Brain microvascular endothelial cell (primary cell): ENCODE measurements around the gene CDK5R2.

ENCODE experiments used
- DNase-seq: peaks from one replicate; pipeline ENCODE4 v3.0.0-alpha.2; 2020
- H3K27ac ChIP-seq: fragments of 250-450 bp; sonication (Bioruptor Pico); 2 replicates; pipeline ENCODE4 v1.5.1; 2020; ENCODE audit warnings: mild to moderate bottlenecking, moderate library complexity
- H3K27me3 ChIP-seq: fragments of 250-450 bp; sonication (Bioruptor Pico); replicated peaks from 2 replicates; pipeline ENCODE4 v1.5.1; 2020; ENCODE audit warnings: mild to moderate bottlenecking
- H3K36me3 ChIP-seq: fragments of 250-450 bp; sonication (Bioruptor Pico); replicated peaks from 2 replicates; pipeline ENCODE4 v1.5.1; 2020; ENCODE audit warnings: mild to moderate bottlenecking
- H3K4me3 ChIP-seq: 2 replicates; pipeline ENCODE4 v1.5.1; 2011; ENCODE audit warnings: low read depth, mild to moderate bottlenecking, control low read depth, low read length, moderate library complexity
- CTCF ChIP-seq: IDR thresholded peaks from 2 replicates; pipeline ENCODE4 v1.5.1; 2011; ENCODE audit warnings: low read depth, mild to moderate bottlenecking, moderate library complexity, low read length, control low read depth, inconsistent platforms; ENCODE audit errors: missing control alignments
- in situ Hi-C: cut with HindIII; loops from 2 replicates; pipeline ENCODE4 v1.10.0; 2017; ENCODE audit warnings: low sequenced_read_pairs, low pct_ligation_motif_present

Gene CDK5R2

GRCh38 chr2:218959141-218959731 lies at the start of gene CDK5R2:
Gene CDK5R2 (plus strand): TSS chr2:218959666. CDS start chr2:218959821, 155 bp downstream.
- in situ Hi-C loops: no loop called here
- Histone ChIP-seq H3K27ac (no peak within 1 kb of the TSS), H3K36me3 (no peaks in the 10 kb centered on the region), H3K27me3 (peaks cover 57% of the 10 kb centered on the region), H3K4me3 (peak within 1 kb of the TSS; percentile 48)
- peak; percentile 67 for DNase-seq
- TF ChIP-seq CTCF: no peak

GRCh38 chr2:218910741-218911140 lies 48.7 kb upstream of the CDK5R2 start:
- H3K36me3 ChIP-seq: no peaks in the 10 kb centered on the region
- H3K27ac ChIP-seq: no peak overlapping the region
- H3K4me3 ChIP-seq: no peak overlapping the region
- no peak for TF ChIP-seq CTCF
- in situ Hi-C loops: no loop called here
- no peaks in the 10 kb centered on the region for H3K27me3 ChIP-seq
- DNase-seq: no peak

- in situ Hi-C loops: no loop called here
Measured at GRCh38 chr2:218920504-218920903, 39.0 kb upstream of the CDK5R2 start.

GRCh38 chr2:218924757-218925156 lies 34.7 kb upstream of the CDK5R2 start:
- H3K27me3 ChIP-seq: no peaks in the 10 kb centered on the region
- H3K27ac ChIP-seq: no peak overlapping the region
- H3K36me3 ChIP-seq: no peaks in the 10 kb centered on the region
- in situ Hi-C loops: no loop called here
- no peak overlapping the region for H3K4me3 ChIP-seq
- no peak for DNase-seq
- no peak for TF ChIP-seq CTCF

More at GRCh38 chr2:218920504-218920903, 39.0 kb upstream of the CDK5R2 start:
- H3K4me3 ChIP-seq: no peak overlapping the region
- TF ChIP-seq CTCF: no peak
- no peaks in the 10 kb centered on the region for H3K36me3 ChIP-seq
- no peak for DNase-seq
- no peaks in the 10 kb centered on the region for H3K27me3 ChIP-seq
- H3K27ac ChIP-seq: no peak overlapping the region

- in situ Hi-C loops: no loop called here
- Histone ChIP-seq H3K36me3 (no peaks in the 10 kb centered on the region), H3K27ac (no peak overlapping the region), H3K27me3 (no peaks in the 10 kb centered on the region), H3K4me3 (no peak overlapping the region)
- TF ChIP-seq CTCF: no peak
- DNase-seq: no peak
Measured at GRCh38 chr2:218925434-218925833, 34.0 kb upstream of the CDK5R2 start.

- Histone ChIP-seq H3K27me3 (no peaks in the 10 kb centered on the region), H3K27ac (no peak overlapping the region), H3K36me3 (no peaks in the 10 kb centered on the region), H3K4me3 (no peak overlapping the region)
- no peak for TF ChIP-seq CTCF
- no peak for DNase-seq
- in situ Hi-C loops: no loop called here
Measured at GRCh38 chr2:218927422-218927821, 32.0 kb upstream of the CDK5R2 start.
